ENCODE measurements around the gene OTOS. TPM values are rescaled to one million over a fixed set of nuclear protein-coding genes. Genes with fewer than 3 reads are reported as not detected.

OTOS gene
- total and polyA plus RNA-seq, 8 donors: not detected

DNA sequence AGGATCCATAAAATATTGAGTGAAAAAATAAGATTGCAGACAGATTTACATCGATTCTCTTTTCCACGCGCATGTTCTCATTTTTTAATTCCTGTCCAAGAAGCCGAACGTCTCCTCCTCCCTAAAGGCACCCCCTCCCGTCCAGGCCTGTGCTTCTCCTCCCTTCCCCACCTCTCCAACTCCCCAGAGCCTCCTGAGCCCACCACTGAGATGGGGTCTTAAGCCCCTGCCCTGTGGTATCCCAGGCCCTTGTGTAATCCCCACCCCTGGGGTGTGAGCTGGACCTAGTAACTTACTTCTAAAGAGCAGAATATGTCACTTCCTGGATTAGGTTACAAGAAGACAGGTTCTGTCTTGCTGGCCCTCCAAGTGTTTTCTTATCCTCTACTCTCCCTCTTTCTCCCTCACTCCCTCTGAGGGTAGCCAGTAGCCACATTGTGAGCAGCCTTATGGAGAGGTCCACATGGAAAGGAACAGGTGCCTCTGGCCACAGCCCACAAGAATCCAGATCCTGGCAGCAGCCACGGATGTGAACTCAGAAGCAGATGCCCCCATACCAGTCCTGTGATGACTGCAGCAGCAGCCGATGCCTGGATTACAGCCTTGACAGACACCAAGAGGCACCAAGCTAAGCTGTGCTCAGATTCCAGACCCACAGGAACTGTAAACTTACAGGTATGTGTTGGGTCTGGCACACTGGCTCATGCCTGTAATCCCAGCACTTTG is 39.6 kb upstream of the OTOS start:
- WGBS, 2 donors: 60 to 69% methylated on average over 8 of the region's 8 CpGs
- intact Hi-C loops (cut with DNase I): no loop called here
- Histone ChIP-seq H3K27me3 (no peaks in the 10 kb centered on the region), H3K27ac (no peak overlapping the region), H3K4me1 (no peaks in the 10 kb centered on the region), H3K36me3 (no peaks in the 10 kb centered on the region), H3K4me3 (no peak overlapping the region), H3K9me3 (no peaks in the 10 kb centered on the region)
- TF ChIP-seq, protein P1, sequence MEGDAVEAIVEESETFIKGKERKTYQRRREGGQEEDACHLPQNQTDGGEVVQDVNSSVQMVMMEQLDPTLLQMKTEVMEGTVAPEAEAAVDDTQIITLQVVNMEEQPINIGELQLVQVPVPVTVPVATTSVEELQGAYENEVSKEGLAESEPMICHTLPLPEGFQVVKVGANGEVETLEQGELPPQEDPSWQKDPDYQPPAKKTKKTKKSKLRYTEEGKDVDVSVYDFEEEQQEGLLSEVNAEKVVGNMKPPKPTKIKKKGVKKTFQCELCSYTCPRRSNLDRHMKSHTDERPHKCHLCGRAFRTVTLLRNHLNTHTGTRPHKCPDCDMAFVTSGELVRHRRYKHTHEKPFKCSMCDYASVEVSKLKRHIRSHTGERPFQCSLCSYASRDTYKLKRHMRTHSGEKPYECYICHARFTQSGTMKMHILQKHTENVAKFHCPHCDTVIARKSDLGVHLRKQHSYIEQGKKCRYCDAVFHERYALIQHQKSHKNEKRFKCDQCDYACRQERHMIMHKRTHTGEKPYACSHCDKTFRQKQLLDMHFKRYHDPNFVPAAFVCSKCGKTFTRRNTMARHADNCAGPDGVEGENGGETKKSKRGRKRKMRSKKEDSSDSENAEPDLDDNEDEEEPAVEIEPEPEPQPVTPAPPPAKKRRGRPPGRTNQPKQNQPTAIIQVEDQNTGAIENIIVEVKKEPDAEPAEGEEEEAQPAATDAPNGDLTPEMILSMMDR (IDR thresholded peaks at IDR 0.05): no peak
- no peak for ATAC-seq
- FAIRE-seq: no peak
- DNase-seq: no peak

DNA sequence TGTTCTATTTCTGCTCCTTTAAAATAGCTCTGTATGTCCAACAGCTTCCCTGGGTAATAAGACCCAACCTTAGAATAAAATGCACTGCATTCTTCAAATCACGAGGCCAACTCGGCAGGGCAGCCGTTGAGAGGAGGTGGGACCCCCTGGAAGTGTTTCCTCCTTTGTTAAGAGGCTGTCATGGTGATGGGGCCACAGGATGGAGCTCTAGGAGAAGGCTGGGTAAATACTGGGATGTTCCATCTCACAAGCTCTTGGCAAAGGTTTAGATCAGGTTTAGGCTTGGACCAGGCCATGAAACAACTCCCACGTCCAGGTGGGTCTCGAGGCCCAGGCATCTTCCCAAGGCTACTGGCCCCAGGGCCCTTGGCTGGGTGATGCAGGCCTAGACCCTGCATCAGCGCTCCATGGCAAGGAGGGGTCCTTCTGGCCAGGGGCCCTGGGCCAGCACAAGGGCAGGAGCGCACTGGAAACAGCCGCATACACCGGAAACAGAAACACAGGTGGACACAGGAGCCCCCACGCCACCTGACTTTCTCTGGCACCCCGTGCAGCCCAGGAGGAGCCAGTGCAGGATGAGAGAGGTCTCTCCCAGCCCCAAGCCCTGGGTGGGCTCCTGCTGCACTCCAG is 38.8 kb upstream of the OTOS start:
- Histone ChIP-seq H3K27ac (no peak overlapping the region), H3K4me3 (no peak overlapping the region), H3K9me3 (no peaks in the 10 kb centered on the region), H3K27me3 (no peaks in the 10 kb centered on the region), H3K36me3 (no peaks in the 10 kb centered on the region), H3K4me1 (no peaks in the 10 kb centered on the region)
- TF ChIP-seq, protein P1 (IDR thresholded peaks at IDR 0.05): no peak
- DNase-seq (no peak), ATAC-seq (no peak), FAIRE-seq (no peak)
- intact Hi-C loops (cut with DNase I): no loop called here
- 71 to 74% methylated on average over 11 of the region's 11 CpGs for WGBS, 2 donors

DNA sequence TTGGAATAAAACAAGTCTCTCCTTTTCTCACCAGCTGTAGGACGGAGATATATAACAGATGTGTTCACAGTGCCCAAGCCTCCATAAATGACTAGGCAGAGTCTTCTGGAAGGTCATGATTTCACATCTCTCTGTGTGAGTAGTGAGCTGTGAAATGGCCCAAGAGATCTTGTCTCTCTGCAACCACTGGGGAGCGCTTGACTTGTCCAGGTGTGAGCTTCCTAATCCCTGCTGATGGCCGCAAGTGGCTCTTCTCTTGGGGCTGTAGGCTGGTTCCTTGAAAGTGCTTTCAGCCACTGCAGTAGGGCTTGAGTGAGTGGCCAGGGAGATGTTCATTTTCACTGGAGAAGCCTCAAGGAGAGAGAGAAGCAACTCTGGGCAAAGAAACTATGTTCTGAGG is 38.1 kb upstream of the OTOS start:
- Histone ChIP-seq H3K27ac (no peak overlapping the region), H3K4me1 (no peaks in the 10 kb centered on the region), H3K36me3 (no peaks in the 10 kb centered on the region), H3K4me3 (no peak overlapping the region), H3K27me3 (no peaks in the 10 kb centered on the region), H3K9me3 (no peaks in the 10 kb centered on the region)
- no peak for FAIRE-seq
- intact Hi-C loops (cut with DNase I): no loop called here
- TF ChIP-seq, protein P1 (IDR thresholded peaks at IDR 0.05): no peak
- no peak for ATAC-seq
- no peak for DNase-seq
- 67 to 80% methylated on average over 3 of the region's 3 CpGs for WGBS, 2 donors

DNA sequence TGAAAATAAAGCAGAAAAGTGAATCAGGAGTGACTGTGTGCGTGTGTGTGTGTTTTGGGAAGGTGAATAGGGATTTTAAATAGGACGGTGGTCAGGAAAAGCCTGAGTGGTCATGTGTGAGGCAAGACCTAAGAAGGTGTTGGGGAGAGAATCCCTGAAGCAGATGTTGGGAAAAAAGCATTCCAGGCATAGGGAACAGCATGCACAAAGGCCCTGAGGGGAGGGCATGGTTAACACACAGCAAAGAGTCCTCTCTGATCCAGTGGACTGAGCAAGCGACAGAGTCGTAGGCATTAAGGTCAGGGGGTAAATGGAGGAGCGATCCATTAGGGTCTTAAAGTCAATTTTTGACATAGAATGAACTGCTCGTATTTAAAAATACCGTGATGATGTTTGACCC is 34.0 kb upstream of the OTOS start:
- no peak for ATAC-seq
- H3K36me3 ChIP-seq: no peaks in the 10 kb centered on the region
- no peak overlapping the region for H3K4me3 ChIP-seq
- no peak for FAIRE-seq
- H3K27ac ChIP-seq: no peak overlapping the region
- no peaks in the 10 kb centered on the region for H3K9me3 ChIP-seq
- TF ChIP-seq, protein P1 (IDR thresholded peaks at IDR 0.05): no peak
- no peaks in the 10 kb centered on the region for H3K4me1 ChIP-seq
- no peaks in the 10 kb centered on the region for H3K27me3 ChIP-seq
- intact Hi-C loops (cut with DNase I): no loop called here
- no peak for DNase-seq
- 59 to 69% methylated on average over 7 of the region's 7 CpGs for WGBS, 2 donors
